A549 (cell line): Measurements from ENCODE around the gene PRKCE. TPM values are rescaled to one million over a fixed set of nuclear protein-coding genes. Genes with fewer than 3 reads are reported as not detected.

Experiments
- ATAC-seq, 2 experiments: fragments of 200-7000 bp in 1 of 2; fragments of >200 bp in 1 of 2; cut with Nextera tagmentation in 1 of 2; cut with Tn5 transposase in 1 of 2; 3 replicates each; pipeline versions ENCODE4 v1.8.0 to v1.9.1; 2018 to 2020; ENCODE audit warnings: mild to moderate bottlenecking in 1 of 2, moderate library complexity in 1 of 2
- CTCF ChIA-PET: fragments of 300-600 bp; sonication (Branson Sonifier 250); formaldehyde crosslinking; extraction: SDS; loops from one replicate; lab custom pipeline; 2021; ENCODE audit warnings: antibody characterized with exemption, inconsistent platforms; lab: Yijun Ruan, JAX
- POLR2A ChIA-PET: fragments of 350-600 bp; formaldehyde crosslinking; extraction: SDS; loops from one replicate; lab custom pipeline; 2021; ENCODE audit warnings: antibody characterized with exemption, inconsistent platforms; lab: Yijun Ruan, JAX
- DNase-seq, 2 experiments: peaks; one replicate each; pipeline versions ENCODE4 v3.0.0 to v3.0.0-alpha.2; 2011 to 2016; ENCODE audit warnings: low read depth in 1 of 2, low spot score in 1 of 2
- FAIRE-seq: peaks from 2 replicates; lab custom pipeline; 2011; peaks lifted over from hg19 to GRCh38; lab: Jason Lieb, UNC
- H3K27ac ChIP-seq, 2 experiments: fragments of >200 bp; sonication (Bioruptor Twin); formaldehyde crosslinking; 3 replicates each; pipeline ENCODE4 v1.5.1; 2016 to 2017
- H3K4me1 ChIP-seq: fragments of >200 bp; sonication (Bioruptor Twin); formaldehyde crosslinking; 3 replicates; pipeline ENCODE4 v1.6.1; 2016
- H3K4me2 ChIP-seq: fragments of >200 bp; sonication (Bioruptor Twin); formaldehyde crosslinking; 3 replicates; pipeline ENCODE4 v1.6.1; 2016
- H3K4me3 ChIP-seq: fragments of >200 bp; sonication (Bioruptor Twin); formaldehyde crosslinking; 3 replicates; pipeline ENCODE4 v1.5.1; 2016
- H3K9me3 ChIP-seq: fragments of >200 bp; sonication (Bioruptor Twin); formaldehyde crosslinking; 3 replicates; pipeline ENCODE4 v1.6.1; 2016
- CEBPB ChIP-seq, 2 experiments: fragments of >200 bp in 1 of 2; sonication (Bioruptor Twin) in 1 of 2; formaldehyde crosslinking in 1 of 2; IDR thresholded peaks; 2 replicates each; pipeline ENCODE4 v1.6.1; 2012 to 2016
- CHD2 ChIP-seq: fragments of 150-350 bp; IDR thresholded peaks from 2 replicates; pipeline ENCODE4 v1.6.1; 2014; ENCODE audit warnings: low read length; ENCODE audit not compliant: partially characterized antibody
- CHD4 ChIP-seq: fragments of 200-600 bp; sonication (generic); IDR thresholded peaks from 2 replicates; pipeline ENCODE4 v1.6.1; 2016; ENCODE audit warnings: antibody characterized with exemption, mild to moderate bottlenecking, borderline replicate concordance
- ESRRA ChIP-seq: fragments of 150-350 bp; IDR thresholded peaks from 2 replicates; pipeline ENCODE4 v1.6.1; 2014; ENCODE audit warnings: mild to moderate bottlenecking, low read length, borderline replicate concordance
- FOXS1 ChIP-seq: fragments of 250-450 bp; sonication (Bioruptor Pico); IDR thresholded peaks from 2 replicates; pipeline ENCODE4 v1.5.0; 2020; ENCODE audit warnings: mild to moderate bottlenecking, moderate library complexity
- HOXB13 ChIP-seq: fragments of 250-450 bp; sonication (Bioruptor Pico); IDR thresholded peaks from 2 replicates; pipeline ENCODE4 v1.5.0; 2020; ENCODE audit warnings: low read depth, mild to moderate bottlenecking, moderate library complexity
- HOXB5 ChIP-seq: fragments of 250-450 bp; sonication (Bioruptor Pico); IDR thresholded peaks from 2 replicates; pipeline ENCODE4 v1.5.0; 2020; ENCODE audit warnings: mild to moderate bottlenecking, moderate library complexity
- JUNB ChIP-seq: fragments of >200 bp; sonication (Bioruptor Twin); formaldehyde crosslinking; IDR thresholded peaks from 2 replicates; pipeline ENCODE4 v1.6.1; 2016
- MAFK ChIP-seq: fragments of 450-650 bp; IDR thresholded peaks from 2 replicates; pipeline ENCODE4 v1.6.1; 2014; ENCODE audit not compliant: partially characterized antibody
- MAZ ChIP-seq: fragments of 150-350 bp; IDR thresholded peaks from 2 replicates; pipeline ENCODE4 v1.6.1; 2014; ENCODE audit warnings: antibody characterized with exemption, low read depth, low read length, borderline replicate concordance
- NFE2L2 ChIP-seq: fragments of 150-350 bp; conservative IDR thresholded peaks from 2 replicates; pipeline ENCODE4 v1.6.1; 2014; ENCODE audit warnings: low read length
- NPAS2 ChIP-seq: fragments of 250-450 bp; sonication (Bioruptor Pico); IDR thresholded peaks from 2 replicates; pipeline ENCODE4 v1.8.0; 2022; ENCODE audit warnings: mild to moderate bottlenecking, moderate library complexity, borderline replicate concordance
- RARB ChIP-seq: fragments of 250-450 bp; sonication (Bioruptor Pico); IDR thresholded peaks from 2 replicates; pipeline ENCODE4 v1.8.0; 2021; ENCODE audit warnings: mild to moderate bottlenecking, moderate library complexity
- RFX5 ChIP-seq: fragments of 450-650 bp; IDR thresholded peaks from 2 replicates; pipeline ENCODE4 v1.7.1; 2014; ENCODE audit warnings: antibody characterized with exemption, mild to moderate bottlenecking, moderate library complexity
- SREBF2 ChIP-seq: fragments of 450-650 bp; IDR thresholded peaks from 2 replicates; pipeline ENCODE4 v1.6.1; 2014; ENCODE audit warnings: mild to moderate bottlenecking, moderate library complexity
- TFCP2L1 ChIP-seq: fragments of 250-450 bp; sonication (Bioruptor Pico); IDR thresholded peaks from 2 replicates; pipeline ENCODE4 v1.5.0; 2021; ENCODE audit warnings: mild to moderate bottlenecking
- ZC3H11A ChIP-seq: fragments of 450-650 bp; IDR thresholded peaks from 2 replicates; pipeline ENCODE4 v1.6.1; 2014; ENCODE audit warnings: antibody characterized with exemption, mild to moderate bottlenecking
- ZNF302 ChIP-seq: fragments of 250-450 bp; sonication (Bioruptor Pico); IDR thresholded peaks from 2 replicates; pipeline ENCODE4 v1.9.0; 2021; ENCODE audit warnings: inconsistent platforms, mild to moderate bottlenecking, moderate library complexity
- WGBS: methylation state at CpG from one replicate; pipeline ENCODE4 v1.1.6; 2017; ENCODE audit errors: missing lambda C conversion rate; 5-methylcytosine and 5-hydroxymethylcytosine counted together
- polyA plus RNA-seq, 4 experiments: library from polyadenylated mRNA; depleted of rRNA in 3 of 4; stranded (reverse); fragments of >200 nt; fragmentation: RNase III in 1 of 4; extraction: RNeasy Plus Mini Kit Qiagen cat#74134 plus additional on column Dnase treatment in 1 of 4; gene quantifications; 2 replicates in 3 of 4; 3 replicates in 1 of 4; pipeline ENCODE4 v1.2.3, GENCODE V29; 2011 to 2017
- TF ChIP-seq, protein P1 (sequence below): fragments of >200 bp; sonication (Bioruptor Twin); formaldehyde crosslinking; IDR thresholded peaks from 3 replicates; pipeline ENCODE4 v1.6.1; 2016
- TF ChIP-seq, protein P2 (sequence below): IDR thresholded peaks from 2 replicates; pipeline ENCODE4 v1.6.1; 2012

The PRKCE gene
- polyA plus RNA-seq, 2 of the 4 experiments (the other 2 are of a cell fraction) = 11.5 to 12.0 TPM

DNA sequence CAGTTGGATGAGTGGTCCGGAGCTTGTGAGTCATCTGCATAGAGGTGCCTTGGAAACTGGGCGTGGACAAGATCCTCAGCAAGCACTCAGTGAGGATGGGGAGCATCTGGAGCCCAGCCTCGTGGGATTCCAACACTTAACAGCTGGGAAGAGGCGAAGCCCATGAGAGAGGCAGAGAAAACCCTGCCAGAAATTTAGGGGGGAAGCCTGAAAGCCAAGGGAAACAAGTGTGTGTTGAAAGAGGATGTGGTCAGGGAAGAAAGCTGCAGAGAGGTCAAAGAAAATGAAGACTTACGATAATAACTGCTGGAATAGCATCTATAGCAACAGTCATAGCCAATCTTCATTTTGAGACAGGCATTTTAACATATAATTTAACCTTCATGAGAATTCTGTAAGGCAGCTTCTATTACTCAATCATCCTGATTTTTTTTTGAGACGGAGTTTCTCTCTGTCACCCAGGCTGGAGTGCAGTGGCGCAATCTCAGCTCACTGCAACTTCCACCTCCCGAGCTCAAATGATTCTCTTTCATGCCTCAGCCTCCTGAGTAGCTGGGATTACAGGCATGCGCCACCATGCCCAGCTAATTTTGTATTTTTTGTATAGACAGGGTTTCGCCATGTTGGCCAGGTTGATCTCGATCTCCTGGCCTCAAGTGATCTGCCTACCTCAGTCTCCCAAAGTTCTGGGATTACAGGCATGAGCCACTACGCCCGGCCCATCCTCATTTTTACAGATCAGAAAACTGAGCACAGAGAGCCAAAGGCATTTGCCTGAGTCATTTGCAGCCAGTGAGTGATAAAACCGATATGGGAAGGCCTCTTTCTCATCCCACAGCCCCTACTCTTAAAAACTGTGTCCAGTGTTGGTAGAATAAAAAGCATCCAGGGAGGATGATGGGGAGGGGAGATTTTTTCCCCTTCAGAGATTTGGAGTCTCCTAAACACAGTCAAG is 431.3 kb downstream of the PRKCE start:
- POLR2A ChIA-PET = interaction anchor here (1.0 kb wide), 1 partner anchor 16 kb away, joined by 4 read pairs; no protein-coding TSS in a partner anchor
- H3K27ac ChIP-seq = peak overlapping the region in 1 of 2 experiments; percentile 29; a peak in 3 of 6 replicates
- no peak overlapping the region for H3K4me3 ChIP-seq
- CTCF ChIA-PET = interaction anchor here (1.4 to 4.2 kb wide), 3 partner anchors 10 to 147 kb away, joined by 3 to 30 read pairs (median 4); no protein-coding TSS in a partner anchor
- H3K4me1 ChIP-seq = peaks cover 18% of the 10 kb centered on the region
- ATAC-seq (peak in 1 of 2 experiments; percentile 32; a peak in 1 of 6 replicates), FAIRE-seq (no peak), DNase-seq (no peak)
- TF ChIP-seq SREBF2 = no peak
- TF ChIP-seq, protein P1, sequence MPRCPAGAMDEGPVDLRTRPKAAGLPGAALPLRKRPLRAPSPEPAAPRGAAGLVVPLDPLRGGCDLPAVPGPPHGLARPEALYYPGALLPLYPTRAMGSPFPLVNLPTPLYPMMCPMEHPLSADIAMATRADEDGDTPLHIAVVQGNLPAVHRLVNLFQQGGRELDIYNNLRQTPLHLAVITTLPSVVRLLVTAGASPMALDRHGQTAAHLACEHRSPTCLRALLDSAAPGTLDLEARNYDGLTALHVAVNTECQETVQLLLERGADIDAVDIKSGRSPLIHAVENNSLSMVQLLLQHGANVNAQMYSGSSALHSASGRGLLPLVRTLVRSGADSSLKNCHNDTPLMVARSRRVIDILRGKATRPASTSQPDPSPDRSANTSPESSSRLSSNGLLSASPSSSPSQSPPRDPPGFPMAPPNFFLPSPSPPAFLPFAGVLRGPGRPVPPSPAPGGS = no peak
- peak; percentile 17 to 41; a peak in 1 of 4 replicates for TF ChIP-seq CEBPB (IDR thresholded peaks at IDR 0.05)
- H3K9me3 ChIP-seq = no peaks in the 10 kb centered on the region
- WGBS = 83% methylated on average over 14 of the region's 14 CpGs
- H3K4me2 ChIP-seq = no peak overlapping the region; the same call in 2 of the 3 replicates

DNA sequence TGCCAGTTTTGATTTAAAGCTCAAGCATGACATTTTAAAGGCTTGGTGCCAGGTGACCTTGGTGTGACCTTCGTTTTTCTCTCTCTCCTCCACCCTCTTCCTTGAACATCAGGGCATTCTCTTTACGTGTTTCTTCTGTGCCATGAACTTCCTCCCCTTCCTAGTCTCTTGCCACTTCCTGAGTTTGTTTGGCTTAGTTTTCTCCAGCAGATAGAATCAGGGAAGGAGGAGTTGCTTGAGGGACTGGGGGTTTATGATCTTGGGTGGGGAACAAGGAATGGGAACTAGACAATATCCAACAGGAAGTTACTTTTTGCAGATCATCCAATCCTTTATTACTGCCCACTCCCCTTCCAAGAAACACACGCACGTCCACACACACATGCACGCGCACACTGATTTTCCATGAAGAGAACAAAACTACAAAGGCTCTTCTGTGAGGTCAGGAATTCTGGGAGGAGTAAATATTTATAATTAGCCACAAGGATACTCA is 435.1 kb downstream of the PRKCE start:
- POLR2A ChIA-PET = interaction anchor here (0.6 kb wide), 1 partner anchor 37 kb away, joined by 4 read pairs; no protein-coding TSS in a partner anchor
- TF ChIP-seq FOXS1 (CRISPR knock-in tag) (no peak), ESRRA (no peak), RARB (CRISPR knock-in tag) (no peak), ZC3H11A (no peak), JUNB (no peak), HOXB5 (CRISPR knock-in tag) (no peak), HOXB13 (no peak), TFCP2L1 (CRISPR knock-in tag) (no peak), MAZ (no peak), CHD2 (no peak)
- TF ChIP-seq, protein P2, sequence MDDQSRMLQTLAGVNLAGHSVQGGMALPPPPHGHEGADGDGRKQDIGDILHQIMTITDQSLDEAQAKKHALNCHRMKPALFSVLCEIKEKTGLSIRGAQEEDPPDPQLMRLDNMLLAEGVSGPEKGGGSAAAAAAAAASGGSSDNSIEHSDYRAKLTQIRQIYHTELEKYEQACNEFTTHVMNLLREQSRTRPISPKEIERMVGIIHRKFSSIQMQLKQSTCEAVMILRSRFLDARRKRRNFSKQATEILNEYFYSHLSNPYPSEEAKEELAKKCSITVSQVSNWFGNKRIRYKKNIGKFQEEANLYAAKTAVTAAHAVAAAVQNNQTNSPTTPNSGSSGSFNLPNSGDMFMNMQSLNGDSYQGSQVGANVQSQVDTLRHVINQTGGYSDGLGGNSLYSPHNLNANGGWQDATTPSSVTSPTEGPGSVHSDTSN = no peak
- H3K27ac ChIP-seq = peak overlapping the region in 1 of 2 experiments; percentile 24; a peak in 1 of 6 replicates
- 75% methylated on average over 6 of the region's 6 CpGs for WGBS
- CTCF ChIA-PET = interaction anchor here (1.0 to 1.1 kb wide), 2 partner anchors 14 to 143 kb away, joined by 3 to 4 read pairs; no protein-coding TSS in a partner anchor
- no peak overlapping the region for H3K4me3 ChIP-seq
- DNase-seq (no peak), FAIRE-seq (no peak), ATAC-seq (no peak)
- H3K9me3 ChIP-seq = no peaks in the 10 kb centered on the region
- no peak overlapping the region for H3K4me2 ChIP-seq
- H3K4me1 ChIP-seq = peaks cover 18% of the 10 kb centered on the region

DNA sequence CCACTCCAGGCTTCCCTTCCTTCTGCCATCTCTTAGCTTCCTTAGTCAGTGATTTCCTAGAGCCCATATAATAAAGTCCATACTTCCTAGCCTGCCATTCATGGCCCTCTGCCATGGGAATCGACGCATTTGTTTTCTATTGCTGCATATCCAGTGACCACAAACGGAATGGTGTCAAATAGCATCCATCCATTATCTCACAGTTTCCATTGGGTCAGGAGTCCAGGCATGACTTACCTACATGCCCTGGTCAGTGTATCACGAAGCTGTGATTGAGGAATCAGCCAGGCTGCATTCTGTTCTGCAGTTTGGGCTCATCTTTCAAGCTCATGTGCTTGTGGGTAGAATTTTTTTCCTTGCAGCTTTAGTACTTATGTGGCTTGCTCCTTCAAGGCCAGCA is 436.0 kb downstream of the PRKCE start:
- 85% methylated on average over 4 of the region's 4 CpGs for WGBS
- FAIRE-seq (no peak), DNase-seq (no peak), ATAC-seq (no peak)
- no peak overlapping the region for H3K4me2 ChIP-seq
- H3K27ac ChIP-seq = 0 out of 6 replicates have a peak overlapping the region, but pooled peaks of 1 of the 2 experiments have one; percentile 4
- ChIA-PET POLR2A (no interaction called here), CTCF (interaction anchor here (0.8 to 1.0 kb wide), 4 partner anchors 10 to 142 kb away, joined by 3 read pairs; no protein-coding TSS in a partner anchor)
- TF ChIP-seq CHD4 (no peak), MAFK (no peak), RFX5 (no peak), ZNF302 (CRISPR knock-in tag) (no peak), NPAS2 (CRISPR knock-in tag) (no peak), NFE2L2 (no peak)
- TF ChIP-seq, protein P2 = no peak
- H3K9me3 ChIP-seq = no peaks in the 10 kb centered on the region
- H3K4me1 ChIP-seq = peaks cover 13% of the 10 kb centered on the region
- no peak overlapping the region for H3K4me3 ChIP-seq
